Activated CD8-positive, alpha-beta memory T cell treated with anti-CD3 and anti-CD28 coated beads, Interleukin-2, amount 50 U/mL, for 48 hours (primary cell): ENCODE results near the gene PLXNA4.
"Not testable (repeated sequence)": the region's sequence is repeated elsewhere in the genome, so short reads cannot be mapped to it uniquely, and the experiment has no call there.

Experiments used
- DNase-seq: peaks from one replicate; pipeline ENCODE4 v3.0.0-alpha.2; 2020

Gene PLXNA4

DNA sequence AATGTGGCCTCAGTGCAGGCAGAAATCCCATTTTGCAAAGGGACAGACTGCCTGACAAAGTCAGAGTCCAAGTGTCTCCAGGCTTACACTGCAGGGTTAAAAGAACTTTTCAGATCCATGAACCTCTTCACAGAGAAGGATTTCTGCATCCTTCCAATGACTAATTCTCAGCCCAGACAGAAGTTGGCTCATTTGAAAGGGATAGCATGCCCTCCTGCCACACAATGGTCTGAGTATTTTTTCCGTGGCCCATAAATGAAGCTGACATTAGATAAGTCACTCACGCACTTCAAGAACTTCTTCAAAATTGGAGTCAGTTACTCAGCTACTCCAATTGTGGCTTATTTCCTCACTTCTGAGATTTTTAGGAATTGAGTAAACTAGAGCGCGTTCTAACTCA lies 170.2 kb downstream of the PLXNA4 start:
- DNase-seq, result no peak

DNA sequence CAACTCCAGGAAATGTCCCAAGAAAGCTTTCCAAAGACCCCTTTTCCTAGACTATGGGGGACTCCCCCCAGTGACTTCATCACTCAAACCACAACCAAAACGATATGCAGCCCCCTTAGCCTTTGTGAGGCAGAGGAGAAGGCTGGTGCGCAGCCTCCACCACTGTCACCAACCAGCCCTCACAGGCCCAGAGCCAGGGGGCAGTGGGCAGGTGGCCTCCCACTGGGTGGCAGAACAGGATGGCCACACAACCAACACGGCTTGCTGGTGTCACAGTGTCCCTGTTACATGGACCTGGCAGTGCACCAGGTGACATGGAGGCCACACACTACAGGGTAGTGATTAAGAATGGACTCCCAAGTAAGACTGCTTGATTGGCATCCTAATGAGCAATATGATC lies 172.0 kb downstream of the PLXNA4 start:
- DNase-seq, result no peak

DNA sequence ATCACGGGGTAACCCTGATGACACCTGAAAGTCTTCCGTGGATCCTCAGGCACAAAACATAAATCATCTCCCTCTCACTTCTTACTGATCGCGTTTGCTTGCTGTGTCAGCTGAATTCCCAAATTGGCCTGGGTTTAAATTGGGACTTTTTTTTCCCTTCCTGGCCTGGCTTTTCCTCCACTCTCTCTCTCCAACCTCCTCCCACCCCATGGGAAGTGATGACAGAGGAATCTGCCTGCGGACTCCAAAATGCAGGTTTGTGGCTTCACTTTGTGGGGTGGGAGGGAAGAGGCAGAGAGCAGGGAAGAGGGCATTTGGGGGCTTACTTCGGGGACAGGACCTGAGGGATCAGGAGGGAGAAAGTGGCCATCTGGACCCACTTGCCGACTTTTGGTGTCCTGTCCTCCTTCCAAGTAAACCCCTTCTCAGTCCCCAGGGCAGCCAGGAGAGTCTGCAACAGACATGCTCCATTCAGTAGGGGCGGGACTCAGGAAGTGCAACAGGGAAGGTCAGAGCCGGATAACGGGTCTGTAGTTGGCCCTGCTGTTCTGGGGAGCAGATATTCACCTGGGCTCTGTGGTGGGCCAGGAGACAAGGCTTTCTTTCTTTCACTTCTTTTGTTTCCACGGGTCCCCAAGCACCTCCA lies 172.7 kb downstream of the PLXNA4 start:
- no peak for DNase-seq

DNA sequence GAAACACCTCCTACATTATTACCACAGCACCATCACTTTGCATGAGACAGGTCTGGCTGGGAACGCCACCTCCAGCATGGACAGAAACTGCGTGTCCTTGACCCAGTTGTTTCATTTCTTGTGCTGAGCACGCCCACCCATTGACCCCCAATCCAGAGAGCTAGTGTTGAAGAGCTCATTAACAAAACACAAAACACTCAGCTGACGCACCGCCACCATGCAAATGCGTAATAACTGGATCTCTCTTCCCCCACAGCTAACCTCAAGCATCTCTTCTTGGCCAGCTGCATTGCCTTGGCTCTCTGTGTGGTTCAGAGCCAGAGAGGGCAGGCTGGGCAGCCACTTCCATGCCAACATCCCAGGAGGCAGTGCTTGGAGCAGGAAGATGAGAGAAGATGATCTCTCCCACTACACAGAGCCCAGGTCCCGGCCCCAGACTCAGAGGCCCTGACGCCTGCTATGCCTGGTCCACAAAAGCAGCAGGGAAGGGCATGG lies 173.5 kb downstream of the PLXNA4 start:
- no peak for DNase-seq

DNA sequence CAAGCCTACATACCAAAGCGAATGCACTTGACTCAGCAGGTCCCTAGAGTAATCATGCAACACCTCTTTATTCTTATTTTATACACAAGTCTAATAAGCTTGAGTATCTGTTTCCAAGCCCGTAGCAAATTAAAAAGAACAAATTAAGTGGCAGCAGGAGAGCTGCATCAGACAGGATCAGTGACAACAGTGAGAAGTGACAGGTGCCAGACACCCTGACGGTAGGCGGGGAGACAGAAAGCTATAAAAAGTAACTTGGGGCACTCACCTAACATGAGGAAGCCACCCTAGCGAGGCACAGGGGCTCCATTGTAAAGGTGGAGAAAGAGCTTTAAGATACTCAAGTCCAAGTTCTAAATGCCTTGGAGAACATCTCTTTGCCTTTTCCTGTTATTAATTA lies 174.2 kb downstream of the PLXNA4 start:
- DNase-seq, result no peak

DNA sequence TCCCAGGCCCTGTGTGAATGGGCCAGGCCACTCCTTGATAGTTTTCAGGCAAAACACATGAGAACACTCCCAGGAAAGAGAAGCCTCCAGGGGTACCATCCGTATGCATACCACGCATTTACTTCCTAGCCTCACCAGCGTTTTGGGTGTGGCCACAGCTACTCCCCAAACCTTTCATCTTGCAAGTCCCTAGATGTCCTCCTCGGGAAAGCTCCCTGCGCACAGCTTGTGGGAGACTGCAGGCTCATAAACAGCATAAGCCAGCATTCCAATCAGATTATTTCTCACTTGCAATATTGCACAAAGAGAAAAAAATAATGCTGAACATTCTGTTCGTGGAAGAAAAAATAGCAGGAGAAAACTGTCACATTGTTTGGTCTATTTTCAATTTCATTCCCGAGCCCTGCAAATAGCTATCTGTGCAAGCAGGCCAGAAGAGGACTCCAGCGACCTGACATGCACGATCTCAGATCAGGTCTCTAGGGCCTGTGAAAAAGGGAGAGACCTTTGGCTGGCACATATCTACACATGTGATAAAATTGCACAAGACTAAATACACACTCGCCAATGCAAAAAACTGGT lies 175.6 kb downstream of the PLXNA4 start:
- no peak for DNase-seq

DNA sequence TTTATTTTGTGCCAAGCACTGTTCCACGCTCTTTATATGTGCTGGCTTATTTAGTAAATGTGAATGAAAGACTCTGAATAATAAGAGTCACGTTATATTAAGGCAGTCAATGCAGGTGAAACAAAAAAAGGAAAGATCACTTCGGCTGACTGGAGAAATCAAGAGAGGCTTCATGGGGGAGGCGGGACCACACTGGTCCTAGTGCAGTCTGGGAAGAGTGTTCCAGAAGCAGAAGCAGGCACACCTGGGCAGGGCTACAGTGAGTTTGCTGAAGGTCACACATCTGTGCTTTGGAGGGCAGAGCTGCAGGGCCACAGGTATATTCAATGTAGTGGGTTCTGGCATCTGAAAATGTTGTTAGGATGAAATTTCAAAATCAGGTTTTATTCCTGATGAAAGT lies 176.9 kb downstream of the PLXNA4 start:
- DNase-seq, result no peak

DNA sequence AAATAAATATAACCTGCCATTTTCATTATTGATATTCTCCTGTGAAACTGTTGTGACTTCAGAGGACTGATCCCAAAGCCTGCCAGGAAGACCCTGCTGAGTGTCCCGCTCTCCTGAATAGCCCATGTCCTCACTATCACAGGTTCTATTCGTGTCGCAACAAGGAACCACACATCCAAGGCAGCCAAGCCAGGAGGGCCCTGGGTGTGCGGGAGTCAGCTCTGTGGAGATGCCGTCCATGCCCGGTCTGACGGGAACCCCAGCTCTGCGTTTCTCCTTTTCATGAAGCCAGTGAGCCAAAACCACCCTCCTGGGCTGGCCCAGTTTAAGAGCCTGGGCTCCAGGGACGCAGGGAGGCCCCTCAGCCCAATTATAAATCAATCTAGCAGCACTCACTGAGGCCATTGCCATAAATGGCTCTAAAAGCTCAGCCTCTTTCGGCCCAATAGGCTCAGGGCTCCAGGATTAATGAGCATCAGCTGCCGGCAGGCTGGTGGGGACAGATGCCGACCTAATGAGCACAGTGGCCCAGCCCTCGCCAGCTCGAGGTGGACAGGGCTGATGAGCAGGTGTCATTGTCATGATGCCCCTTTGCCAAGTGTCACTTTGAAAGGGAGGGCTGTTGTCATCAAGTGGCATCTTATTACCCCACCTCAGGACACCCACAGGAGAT lies 177.9 kb downstream of the PLXNA4 start:
- no peak for DNase-seq

DNA sequence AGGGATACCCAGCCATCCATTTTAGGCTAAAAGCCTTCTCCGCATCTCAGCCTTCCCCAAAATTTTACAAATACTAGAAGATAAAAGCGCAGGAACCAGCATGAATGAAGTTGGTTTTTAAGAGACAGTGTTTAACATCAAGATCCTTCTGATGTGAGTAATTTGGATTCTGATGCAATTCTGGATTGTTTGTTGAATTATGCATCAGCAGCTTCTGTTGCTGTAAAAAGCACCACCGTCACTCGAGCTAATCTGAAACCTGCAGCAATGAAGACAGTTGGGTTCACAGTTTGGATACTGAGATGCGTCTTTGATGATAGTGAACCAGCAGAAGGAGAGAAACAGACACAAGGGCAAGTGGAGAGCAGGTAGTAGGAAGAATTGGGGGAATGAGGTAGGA lies 179.2 kb downstream of the PLXNA4 start:
- DNase-seq, result no peak

DNA sequence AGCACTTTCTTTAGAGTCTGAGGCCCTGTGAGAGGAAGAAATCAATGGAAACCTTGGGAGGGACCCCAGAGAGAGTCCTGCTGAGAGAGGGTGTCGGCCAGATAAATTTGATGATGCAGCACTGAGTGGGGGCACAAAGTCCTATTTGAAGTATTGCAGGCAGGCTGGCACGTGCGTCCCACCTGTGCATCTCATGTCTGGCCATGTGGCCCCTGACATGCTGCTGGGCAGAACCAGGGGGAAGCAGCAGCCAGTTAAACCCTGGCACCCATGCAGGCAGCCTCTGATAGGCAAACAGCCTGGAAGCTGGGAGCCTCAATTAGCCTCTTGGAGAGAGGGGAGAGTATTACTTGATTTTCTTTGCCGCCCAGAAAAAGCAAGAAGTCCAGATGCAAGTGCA lies 180.9 kb downstream of the PLXNA4 start:
- no peak for DNase-seq

DNA sequence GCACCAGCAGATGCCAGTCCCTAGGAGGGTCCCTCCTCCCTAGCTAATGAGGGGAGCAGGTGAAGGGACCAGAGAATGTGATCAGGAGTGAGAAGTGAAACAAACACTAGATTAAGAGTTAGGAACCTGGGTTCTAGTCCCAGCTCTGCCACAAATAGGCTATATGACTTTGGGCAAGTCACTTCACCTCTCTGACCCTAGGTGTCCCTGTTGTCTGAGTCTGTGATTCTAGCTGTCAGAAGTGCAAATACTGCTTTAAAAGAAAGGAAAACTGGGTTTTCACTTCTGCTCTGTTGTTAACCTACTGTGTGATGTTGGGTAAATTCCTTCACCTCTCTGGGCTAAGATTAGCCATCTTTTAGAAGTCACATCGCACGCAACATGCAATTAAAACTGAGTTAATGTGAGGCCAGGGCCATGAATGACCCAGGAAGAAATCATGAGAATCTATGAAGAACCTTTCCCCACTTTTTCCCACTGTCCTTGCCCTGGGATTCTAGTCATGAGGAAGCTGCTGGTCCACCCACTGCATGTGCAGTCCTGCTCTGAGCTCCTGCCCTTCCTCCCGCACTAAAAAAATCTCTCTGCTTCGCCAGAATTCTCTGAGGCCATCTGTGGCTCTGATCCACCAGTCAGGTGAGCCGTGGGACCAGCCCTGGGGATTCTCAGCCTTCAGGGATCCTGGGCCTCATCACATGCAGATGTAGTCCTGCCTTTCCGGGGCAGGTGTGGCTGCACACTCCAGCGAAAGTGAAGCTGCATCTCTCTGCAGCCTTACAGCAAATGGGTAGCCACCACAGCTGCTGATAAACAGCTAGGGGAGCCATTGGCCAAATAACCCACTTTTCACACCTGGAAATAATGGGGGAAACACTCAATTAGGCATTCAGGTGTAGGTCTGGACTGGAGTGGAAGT lies 181.7 kb downstream of the PLXNA4 start:
- no peak for DNase-seq

DNA sequence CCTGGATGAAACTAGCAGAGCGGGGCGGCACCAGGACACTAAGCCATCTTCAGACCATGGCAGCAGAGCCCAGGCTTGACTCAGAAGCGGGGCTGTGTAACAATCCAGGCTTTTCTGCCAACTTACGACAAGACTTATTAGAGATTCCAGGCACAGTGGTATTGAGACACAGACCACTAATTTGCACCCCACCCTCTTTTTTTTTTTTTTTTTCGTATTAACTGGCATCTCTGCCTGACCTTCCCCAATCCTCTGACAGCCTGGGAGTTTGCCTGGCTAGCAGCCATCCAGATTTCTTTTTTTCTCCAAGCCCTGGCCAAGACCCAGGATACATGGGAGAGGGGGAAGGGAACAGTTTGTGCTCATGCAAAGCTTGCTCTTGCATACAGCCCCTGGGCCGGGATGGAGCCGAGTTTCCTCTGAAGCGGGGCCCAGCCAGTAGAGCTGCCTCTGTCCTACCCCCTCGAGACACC lies 182.4 kb downstream of the PLXNA4 start:
- DNase-seq, result no peak

DNA sequence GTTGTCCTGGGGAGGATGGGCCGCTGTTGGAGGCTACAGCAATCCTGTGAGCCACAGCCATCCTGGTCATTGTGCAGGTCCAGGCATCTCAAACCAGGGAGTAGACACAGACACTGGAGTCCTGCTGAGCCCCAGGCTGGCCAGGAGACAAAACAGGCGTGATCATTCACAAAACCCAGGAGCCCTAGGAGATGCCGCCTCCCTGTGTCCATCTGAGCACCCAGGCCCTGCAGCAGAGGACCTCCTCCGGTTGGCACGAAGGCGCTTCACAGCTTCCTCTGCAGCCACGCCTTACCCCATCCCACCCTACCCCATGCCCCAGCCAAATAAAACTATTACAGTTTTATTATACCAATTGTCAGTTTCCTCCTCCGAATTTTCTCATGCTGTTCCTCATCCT lies 183.6 kb downstream of the PLXNA4 start:
- no peak for DNase-seq

DNA sequence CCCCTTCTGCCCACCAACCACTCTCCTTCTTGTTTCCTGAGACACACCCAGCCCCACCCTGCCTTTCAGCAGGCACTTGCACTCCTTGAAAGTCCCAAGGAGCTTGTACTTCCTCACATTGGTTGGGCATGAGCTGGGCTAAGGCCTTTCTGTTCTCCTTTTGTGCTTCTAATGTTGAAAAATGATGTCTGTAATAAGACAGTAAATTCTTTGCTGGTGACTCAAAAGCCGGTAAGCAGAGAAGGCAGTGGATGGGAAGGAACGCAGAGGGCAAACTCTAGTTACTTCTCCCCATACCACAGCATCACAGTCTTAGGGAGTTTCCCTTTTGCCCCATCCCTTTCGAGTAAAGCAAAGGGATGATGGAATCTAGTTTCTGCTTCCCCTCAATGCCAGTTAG lies 185.6 kb downstream of the PLXNA4 start:
- DNase-seq, result no peak

DNA sequence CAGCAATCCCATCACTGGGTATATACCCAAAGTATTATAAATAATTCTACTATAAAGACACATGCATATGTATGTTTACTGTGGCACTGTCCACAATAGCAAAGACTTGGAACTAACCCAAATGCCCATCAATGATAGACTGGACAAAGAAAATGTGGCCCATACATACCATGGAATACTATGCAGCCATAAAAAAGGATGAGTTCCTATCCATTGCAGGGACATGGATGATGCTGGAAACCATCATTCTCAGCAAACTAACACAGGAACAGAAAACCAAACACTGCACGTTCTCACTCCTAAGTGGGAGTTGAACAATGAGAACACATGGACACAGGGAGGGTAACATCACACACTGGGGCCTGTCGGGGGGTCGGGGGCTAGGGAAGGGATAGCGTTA lies 186.2 kb downstream of the PLXNA4 start:
- DNase-seq, result not testable (repeated sequence)

DNA sequence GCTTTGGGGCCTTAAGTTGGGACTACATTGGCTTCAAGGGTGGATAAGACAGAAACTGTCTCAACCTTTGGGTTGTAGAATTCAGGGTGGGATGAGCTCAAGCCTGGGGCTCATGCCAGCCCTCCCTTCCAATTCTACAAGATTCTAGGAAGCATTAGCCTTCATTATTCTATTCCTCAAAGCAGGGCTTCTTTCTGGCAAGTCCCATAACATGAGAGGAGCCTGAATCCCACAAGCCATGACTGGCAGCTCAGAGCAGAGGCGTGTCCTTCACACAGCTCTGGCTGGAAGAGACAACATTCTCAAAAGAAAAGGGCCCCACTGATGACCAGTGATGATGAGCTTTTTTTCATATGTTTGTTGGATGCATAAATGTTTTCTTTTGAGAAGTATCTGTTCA lies 187.6 kb downstream of the PLXNA4 start:
- DNase-seq, result no peak

DNA sequence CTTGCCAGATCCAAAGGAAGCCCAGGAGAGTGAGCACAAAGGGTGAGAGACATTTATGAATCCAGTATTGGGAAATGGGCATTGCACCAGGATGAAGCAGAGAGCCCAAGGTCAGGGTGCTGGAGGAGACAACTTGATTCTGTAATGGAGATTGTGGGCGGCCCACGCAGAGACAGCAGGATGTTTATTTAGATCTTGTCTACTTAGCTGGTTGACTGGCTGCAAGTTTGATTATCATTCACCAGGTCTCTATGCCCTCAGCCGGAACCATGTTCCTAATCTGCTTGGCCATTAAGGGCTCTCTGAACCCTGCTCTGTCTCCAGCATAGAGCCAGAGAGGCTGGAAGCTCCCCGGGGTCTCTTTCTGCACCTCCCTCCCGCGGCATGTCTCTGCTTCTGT lies 188.7 kb downstream of the PLXNA4 start:
- no peak for DNase-seq

DNA sequence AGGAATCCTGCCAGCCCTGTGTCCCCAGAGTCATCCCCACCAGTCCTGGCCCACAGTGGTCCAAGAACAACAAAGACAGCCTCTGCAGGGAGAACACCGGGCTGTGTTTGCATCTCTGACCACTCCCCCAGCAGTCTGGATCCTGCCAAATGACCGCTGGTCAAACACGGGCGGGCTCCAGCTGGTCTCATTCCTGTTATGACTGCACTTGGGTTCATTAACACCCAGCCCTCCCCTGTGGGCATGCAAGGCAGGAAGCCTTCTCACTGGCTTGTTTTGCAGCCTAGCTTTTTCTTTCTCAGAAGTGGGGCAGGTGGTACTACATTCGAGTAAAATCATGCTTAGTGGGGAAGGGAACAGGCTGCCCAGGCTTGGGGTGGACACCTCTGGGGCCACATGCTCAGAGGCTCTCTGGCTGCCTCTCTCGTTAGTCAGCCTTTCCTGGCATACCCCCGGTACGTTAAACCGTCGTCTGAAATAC lies 190.0 kb downstream of the PLXNA4 start:
- no peak for DNase-seq

DNA sequence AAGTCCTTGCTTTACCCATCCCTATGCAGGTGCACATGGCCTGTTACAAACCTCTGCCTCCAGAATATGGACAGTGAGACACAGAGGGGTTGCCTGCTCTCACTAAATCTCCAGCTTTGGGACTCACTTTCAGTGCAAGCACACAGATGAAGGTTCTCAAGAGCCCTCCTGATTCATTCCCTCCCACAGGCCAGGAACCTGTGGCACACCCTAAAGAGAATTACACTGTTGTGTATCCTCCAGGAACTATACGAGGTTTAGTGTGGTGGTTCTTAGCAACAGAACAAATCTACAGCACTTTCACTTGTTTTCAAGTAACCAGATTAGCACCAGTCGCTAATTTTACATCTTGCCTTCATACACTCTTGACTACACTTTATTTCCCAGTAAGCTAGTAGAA lies 192.3 kb downstream of the PLXNA4 start:
- no peak for DNase-seq

DNA sequence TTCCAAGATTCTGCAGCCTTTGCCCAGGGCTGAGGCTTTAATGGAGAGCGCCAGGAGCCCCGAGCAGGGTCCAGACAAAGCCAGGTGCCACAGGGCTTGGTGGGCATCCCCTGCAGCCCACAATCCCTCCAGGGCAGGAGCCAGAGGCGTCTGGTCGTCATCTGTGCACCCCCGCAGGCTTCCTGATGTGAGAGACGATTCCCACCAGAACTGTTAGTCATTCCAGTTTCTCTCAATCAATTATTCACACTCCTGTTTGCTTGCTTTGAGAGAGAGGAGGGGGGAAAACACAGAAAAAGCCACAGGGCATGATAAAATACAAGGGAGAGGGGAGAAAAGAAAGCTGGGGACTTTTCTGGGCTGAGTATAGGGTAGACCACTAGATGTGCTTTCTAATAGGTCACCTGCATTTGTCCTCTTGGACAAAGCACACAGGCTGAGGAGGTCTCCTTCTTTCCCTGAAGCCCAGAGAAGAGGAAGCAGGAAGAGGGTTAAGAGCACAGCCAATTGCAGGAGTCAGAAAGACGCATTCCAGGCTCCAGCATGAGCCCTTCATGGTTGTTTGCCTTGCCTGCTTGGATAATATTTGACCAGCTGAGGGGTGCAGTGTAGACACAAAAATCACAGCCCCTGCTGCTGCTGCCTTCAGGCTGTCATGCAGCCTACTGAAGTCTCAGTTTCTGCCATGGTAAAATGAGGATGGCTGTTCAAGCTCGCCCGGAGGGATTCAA lies 194.4 kb downstream of the PLXNA4 start:
- DNase-seq, result no peak

DNA sequence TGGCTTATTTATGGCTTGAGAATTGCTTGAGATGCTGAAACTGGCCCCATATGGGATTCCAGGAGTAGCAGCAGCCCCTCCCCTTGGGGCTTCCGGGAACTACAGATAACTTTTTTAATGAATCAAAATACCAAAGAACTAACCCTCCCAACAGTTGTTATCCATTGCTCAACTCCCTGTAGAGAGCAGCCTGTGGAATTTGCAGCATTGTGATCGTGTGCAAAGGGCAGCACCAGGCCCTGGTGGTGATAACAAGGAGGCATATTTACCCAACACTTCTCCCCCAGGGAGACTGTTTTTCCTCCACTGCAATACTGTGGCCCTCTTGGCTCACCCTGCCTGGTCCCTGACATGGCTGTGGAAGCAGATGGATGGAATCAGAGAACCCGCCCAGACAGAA lies 196.2 kb downstream of the PLXNA4 start:
- DNase-seq, result no peak

DNA sequence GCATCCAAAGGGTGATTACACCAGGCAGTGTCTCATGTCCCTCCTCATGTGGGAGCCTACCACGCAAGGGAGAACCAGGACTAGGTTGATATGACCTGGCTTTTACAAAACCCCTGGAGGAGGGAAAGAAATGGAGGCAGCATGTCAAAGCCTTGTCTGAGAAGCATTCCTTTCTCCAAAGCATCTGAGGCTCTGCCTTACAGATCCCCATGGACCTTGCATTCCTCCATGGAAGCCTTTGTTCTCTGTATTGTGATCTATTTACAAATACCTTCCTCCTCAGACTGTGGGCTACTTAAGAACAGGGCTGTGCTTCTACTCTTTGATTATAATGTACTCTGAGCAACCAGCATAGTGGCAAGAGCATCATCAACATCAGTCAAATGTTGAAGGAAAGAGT lies 197.0 kb downstream of the PLXNA4 start:
- DNase-seq, result no peak
